Fibroblast of gingiva (primary cell): ENCODE data around the gene SLC27A2.

ENCODE experiments used
- DNase-seq: peaks from one replicate; pipeline ENCODE4 v3.0.0-alpha.2; 2011; ENCODE audit warnings: low read depth

The SLC27A2 gene

GRCh38 chr15:50275908-50276307 is 93.9 kb downstream of the SLC27A2 start:
- DNase-seq: no peak

- no peak for DNase-seq
Observed at GRCh38 chr15:50277370-50277769, 95.4 kb downstream of the SLC27A2 start.

GRCh38 chr15:50278496-50278895 is 96.5 kb downstream of the SLC27A2 start:
- DNase-seq: no peak

GRCh38 chr15:50280271-50280670 is 98.3 kb downstream of the SLC27A2 start:
- DNase-seq: no peak

GRCh38 chr15:50281427-50281826 is 99.4 kb downstream of the SLC27A2 start:
- no peak for DNase-seq
